GM12874 (cell line): ENCODE data around the gene KCNG2.

ENCODE experiments used
- TF ChIP-seq, protein P1 (sequence below): IDR thresholded peaks from 2 replicates; pipeline ENCODE4 v1.5.1; 2011; ENCODE audit warnings: low read depth, mild to moderate bottlenecking, control low read depth, low read length, moderate library complexity; ENCODE audit not compliant: insufficient read depth

KCNG2 gene

DNA sequence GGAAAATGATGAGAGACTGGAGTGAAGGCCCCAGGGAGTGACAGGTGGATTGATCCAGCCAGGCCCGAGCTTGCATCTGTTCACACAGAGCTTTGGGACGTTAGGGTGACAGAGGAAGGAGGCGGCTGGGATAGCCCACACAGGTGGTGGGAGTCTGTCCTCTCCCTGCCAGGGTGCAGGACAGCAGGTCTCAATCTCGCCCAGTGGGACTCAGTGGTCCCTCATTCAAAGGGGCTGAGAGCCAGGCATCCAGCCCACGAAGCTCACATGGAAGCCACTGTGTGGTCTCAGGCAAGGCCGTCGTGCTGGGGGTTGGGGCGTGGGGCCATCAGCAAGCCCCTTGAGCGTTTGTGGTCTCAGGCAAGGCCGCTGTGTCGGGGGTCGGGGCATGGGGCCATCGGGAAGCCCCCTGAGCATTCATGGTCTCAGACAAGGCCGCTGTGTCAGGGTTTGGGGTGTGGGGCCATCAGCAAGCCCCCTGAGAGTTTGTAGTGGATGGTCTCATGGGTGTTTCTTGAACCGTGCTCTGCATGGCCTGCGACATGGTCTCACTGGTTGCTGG is 8.3 kb downstream of the KCNG2 start:
- TF ChIP-seq, protein P1, sequence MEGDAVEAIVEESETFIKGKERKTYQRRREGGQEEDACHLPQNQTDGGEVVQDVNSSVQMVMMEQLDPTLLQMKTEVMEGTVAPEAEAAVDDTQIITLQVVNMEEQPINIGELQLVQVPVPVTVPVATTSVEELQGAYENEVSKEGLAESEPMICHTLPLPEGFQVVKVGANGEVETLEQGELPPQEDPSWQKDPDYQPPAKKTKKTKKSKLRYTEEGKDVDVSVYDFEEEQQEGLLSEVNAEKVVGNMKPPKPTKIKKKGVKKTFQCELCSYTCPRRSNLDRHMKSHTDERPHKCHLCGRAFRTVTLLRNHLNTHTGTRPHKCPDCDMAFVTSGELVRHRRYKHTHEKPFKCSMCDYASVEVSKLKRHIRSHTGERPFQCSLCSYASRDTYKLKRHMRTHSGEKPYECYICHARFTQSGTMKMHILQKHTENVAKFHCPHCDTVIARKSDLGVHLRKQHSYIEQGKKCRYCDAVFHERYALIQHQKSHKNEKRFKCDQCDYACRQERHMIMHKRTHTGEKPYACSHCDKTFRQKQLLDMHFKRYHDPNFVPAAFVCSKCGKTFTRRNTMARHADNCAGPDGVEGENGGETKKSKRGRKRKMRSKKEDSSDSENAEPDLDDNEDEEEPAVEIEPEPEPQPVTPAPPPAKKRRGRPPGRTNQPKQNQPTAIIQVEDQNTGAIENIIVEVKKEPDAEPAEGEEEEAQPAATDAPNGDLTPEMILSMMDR = no peak

GRCh38 chr18:79806976-79807841 is 9.5 kb downstream of the KCNG2 start:
- TF ChIP-seq, protein P1 = no peak

- TF ChIP-seq, protein P1 = no peak
Observed at GRCh38 chr18:79809482-79810192, 11.9 kb downstream of the KCNG2 start.

DNA sequence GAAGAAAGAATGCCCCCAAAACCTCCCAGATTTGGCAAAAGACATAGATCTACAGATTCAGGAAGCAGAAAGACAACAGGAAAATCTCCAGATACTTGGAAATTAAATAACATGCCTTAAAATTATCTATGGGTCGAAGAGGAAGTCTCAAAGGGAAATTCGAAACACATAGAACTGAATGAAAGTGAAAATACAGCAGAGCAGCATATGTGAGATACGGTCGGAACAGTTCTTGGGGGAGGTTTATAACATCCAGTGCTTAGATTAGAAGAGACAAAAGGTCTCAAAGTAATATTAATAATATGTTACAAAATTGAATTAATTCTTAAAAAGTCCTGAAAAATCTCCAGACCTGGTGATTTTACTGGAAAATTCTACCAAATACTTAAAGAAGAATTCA is 14.3 kb downstream of the KCNG2 start:
- TF ChIP-seq, protein P1 = no peak

DNA sequence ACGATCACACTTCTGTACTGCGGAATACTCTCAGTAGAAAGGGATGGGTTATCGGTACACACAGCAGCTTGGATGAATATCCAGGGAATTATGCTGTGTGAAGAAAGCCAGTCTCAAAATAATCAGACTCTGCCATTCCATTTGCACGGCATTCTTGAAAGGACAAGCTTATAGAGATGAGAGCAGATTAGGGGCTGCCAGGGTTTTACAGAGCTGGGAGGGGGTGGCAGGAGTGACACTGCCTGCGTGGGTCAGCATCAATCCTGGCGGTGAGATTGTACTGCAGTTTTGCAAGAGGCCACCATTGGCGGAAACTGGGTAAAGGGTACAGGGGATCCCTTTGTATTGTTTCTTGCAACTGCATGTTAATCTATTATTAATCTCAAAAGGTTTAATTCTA is 16.6 kb downstream of the KCNG2 start:
- TF ChIP-seq, protein P1 = no peak

DNA sequence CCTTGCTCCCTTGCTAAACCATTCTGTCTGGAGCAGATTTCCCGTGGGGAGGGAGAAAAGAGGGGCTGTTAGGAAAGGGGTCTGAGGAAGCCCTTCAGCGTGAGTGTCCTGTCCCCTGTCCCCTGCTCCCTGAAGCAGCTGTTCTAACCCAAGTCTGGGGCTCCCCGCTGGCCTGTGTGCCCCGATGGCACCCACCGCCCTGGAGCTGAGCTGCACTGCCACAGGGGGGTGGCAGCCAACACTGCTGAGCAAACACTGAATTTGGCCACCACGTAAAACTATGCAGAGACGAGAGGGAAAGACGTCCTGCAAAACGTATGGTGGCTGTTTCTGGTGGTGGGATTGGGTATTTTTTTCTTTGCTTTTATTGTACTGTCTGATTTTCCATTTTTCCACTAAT is 17.9 kb downstream of the KCNG2 start:
- TF ChIP-seq, protein P1 = no peak

DNA sequence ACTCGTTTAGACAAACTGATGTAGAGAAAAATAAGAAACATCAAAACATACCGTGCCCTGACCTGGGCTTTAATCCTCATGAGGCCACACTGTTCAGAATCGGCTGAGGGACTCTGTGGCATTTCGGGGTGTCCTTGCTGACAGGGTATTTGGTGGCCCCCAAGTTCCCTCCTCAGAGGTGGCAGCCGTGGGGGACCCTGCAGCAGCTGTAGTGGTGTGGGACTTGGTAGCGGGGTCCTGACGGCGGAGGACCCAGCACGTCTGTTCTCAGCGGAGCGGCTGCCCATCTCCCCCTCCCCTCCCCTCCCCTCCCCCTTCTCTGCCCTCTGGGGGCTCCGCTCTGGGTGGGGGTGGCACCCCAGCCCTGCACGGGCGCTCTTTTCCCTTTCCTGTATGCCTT is 18.4 kb downstream of the KCNG2 start:
- TF ChIP-seq, protein P1 = no peak
